Hypothalamus (tissue), 51 donors: Measurements from ENCODE around the gene AK8.

ENCODE experiments used
- DNase-seq, 51 donors: peaks; one replicate each; lab custom pipeline; 2025; lab: John Stamatoyannopoulos, UW

The AK8 gene

GRCh38 chr9:132888151-132888550 is 10.1 kb upstream of the AK8 start:
- DNase-seq, result no peak

- no peak for DNase-seq
Measured at GRCh38 chr9:132887181-132888120, 9.4 kb upstream of the AK8 start.

DNA sequence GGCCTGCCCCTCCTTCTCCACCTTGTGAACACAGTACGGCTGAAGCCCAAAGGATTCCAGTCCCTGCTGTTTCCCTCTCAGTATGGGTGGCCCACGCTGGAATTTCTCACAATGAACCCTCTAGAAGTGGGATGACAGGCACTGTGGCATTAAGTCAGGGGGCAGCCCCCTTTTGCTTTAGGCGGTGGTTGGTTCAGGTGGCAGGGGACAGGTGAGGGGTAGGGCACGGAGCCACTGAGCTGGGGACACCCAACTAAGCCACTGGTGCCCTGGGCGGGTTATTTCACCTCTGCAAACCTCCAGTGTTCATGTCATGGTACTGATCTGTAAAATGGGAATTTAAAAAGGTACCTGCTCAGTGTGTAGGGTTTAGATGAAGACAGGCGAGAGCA is 8.2 kb upstream of the AK8 start:
- DNase-seq, result no peak

DNA sequence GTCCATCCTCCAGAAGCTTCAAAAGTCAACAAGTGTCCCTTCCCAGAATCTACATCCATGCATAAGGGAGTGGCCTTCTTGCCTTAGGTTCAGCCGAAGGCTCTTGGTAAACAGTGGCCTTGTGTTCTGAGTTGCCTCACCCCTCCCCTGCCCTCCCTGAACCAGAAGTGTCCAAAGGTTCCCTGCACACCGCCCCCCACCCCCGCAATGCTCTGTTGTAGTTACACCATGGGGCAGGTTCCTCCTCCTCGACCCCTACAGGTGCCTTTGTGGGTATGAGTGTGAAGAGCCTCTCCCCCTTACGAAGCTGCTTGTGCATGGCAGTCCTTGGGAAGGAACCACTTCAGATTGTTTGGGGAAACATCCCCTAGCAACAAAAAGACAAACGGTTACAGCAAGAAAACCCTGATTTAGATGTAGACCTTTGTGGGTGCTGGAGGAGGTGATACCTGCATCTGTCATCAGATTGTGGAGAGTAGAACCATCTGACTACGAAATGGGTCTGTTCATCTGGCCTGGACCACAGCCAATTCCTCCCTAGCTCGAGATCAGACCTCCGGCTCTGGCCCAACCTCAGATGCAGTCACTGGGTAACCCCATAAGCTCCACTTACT is 7.7 kb upstream of the AK8 start:
- no peak for DNase-seq

- no peak for DNase-seq
Measured at GRCh38 chr9:132883349-132884294, 5.5 kb upstream of the AK8 start.

DNA sequence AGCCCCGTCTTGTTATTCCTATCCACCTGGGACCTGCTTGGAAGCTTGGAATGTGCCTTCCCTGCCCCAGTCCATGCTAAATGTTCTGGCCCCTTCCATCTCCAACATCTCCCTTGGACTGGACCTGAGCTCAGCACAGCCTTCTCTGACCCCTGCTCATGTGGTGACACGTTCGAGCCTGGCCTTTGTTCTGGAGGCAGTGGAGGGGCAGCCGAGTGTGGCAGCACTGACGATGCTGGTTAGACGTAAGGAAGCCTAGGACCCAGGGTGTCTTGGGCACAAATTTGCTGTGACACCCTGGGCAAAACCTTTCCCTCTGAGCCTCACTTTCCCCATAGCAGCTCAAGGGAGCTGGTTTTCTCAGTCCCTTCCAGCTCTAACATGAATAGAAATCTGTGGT is 4.5 kb upstream of the AK8 start:
- DNase-seq, result no peak

- DNase-seq, result no peak
Measured at GRCh38 chr9:132881826-132882225, 3.7 kb upstream of the AK8 start.

DNA sequence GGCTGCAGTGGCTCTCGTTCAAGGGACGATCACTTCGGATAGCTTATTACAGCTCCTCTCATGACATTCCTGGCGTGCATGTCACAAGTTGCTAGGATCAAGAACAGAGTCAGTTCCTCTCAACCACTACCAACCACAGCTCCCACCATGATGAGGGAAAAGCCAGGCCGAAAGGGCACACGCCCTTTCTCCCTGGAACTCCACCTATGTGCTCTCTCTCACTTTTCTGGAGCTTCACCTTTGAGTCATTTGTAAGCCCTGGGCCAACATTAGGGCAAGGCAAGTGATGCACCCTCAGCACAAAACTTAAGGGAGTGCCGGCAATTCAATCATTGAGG is 2.2 kb upstream of the AK8 start:
- no peak for DNase-seq

DNA sequence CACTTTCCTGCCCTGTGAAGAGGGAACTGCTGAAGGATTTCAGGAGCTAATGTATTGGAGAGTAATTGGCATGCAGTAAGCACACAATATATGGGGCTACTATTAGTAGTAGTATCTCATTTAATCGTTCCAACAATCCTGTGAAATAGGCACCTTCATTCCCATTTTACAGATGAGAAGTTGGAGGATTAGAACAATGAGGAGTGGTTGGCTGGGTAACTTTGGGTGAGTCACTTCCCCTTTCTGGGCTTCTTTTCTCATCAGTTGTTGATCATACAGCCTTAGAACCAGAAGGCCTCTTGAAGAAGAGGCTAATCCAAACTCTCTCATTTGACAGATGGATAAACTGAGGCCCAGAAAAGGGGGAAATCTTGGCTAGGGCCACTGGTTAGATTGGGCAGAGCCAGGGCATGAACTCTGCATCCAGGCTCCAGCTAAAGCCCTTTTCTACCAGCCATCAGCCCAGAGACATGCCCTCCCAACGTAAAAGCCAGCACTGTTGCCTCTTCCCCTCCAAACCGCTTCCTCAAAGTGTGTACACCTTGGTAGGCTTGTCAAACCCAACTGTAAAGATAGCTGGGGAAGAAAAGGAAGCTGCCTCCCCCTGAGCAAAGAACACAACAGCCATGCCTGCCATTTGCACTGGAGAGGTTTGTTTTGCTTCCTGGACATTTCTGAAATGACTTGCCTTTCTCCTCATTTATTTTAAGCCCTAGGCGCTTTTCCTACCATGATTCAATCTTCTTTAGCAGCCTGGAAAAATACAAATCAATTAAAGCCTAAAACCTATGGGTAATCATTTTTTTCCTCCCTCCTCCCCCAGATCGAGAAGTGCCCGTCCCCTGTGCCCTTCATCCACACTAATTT is 1.6 kb upstream of the AK8 start:
- no peak for DNase-seq

DNA sequence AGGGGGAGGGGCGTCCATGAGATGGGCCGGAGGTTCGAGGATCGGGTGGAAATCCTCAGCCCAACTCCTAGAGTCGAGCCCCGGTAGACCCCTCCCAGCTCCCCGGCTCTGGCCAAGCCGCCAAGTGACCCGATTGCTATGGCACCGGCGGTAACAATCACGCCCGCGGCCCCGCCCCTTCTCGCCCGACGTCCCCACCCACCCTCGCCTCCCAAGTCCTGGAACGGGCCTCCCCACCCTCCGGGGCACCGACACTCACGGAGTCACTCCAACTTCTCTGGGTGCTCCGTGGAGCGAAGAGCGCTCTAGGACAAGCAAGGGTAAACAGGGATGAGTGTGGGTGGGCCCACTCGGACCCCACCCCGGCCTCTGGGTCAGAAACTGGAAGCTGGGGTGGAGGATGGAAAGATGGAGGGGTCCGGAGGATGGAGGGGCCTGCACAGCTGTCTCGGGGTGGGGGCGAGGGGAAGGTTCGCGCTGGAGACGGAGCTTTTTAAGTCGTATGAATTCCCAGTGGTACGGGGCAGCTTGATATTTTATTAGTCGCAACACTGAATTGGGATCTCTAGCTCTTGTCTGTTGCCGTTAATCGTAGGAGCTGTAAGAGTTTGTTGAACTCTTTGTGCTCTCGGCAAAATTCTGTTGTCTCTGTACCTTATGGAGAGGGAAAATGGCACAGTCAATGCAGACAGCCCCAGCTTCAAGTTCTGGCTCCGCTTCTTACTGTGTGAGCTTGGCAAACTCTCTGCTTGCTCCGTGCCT is 792 bp upstream of the AK8 start, which contains the start of gene SPACA9:
SPACA9 (plus strand) TSS at position 204 of the 762 bp plus-strand sequence. CDS start 5,050 bp downstream, outside the sequence.
- peak in 45 of 51 donors; percentile 17 to 78 (median 46) for DNase-seq

DNA sequence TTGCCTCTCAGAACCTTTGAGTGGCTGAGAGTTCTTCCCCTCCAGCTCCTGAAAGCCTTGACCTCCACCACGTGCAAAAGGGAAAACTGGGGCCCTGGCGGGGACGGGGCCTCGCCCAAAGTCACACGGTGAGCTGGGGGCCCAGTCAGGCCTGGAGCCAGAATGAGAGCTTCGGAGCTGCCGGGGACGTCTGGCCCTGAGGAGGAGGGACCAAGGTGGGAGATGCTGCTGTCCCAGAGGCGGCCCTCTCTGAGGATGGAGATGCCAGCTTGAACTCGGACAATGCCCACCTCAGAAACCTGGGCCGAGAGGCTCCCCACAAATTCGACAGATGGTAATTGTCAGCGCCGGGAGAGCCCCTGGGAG is 643 bp downstream of the AK8 start:
- no peak for DNase-seq

DNA sequence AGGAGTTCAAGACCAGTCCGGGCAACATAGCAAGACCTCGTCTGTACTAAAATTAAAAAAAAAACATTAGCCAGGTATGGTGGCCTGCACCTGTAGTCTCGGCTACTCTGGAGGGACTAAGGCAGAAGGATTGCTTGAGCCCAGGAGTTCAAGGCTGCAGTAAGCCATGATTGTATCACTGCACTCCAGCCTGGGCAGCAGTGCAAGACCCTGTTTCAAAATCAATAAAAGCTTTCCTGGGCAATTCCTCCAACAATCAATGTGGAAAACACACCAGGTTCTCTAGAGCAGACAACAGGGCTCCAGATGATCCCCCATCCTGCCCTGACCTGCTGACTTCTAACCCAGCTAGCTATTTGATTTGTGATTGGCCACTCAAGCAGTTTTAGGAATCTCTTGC is 1.2 kb downstream of the AK8 start:
- DNase-seq, result no peak

DNA sequence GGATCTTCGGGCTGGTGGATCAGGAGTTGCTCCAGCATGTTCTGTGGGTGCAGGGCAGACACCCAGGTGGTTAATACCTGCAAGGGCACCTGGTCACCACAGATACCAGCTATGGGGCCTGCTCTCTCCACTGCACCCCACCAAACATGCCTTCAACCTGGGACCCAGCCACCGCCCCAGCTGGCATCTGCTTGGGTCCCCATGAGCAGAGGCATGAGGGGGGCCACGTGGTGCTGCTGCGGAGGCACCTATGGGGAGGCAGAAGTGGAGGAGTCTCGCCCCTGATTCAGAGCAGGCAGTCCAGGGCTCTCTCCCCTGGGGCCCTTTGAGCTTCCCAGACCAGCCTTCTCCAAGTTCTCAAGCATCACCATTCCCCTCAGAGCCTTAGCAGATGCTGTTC is 2.9 kb downstream of the AK8 start:
- DNase-seq, result no peak

- no peak for DNase-seq
Measured at GRCh38 chr9:132873403-132873802, 4.7 kb downstream of the AK8 start.

DNA sequence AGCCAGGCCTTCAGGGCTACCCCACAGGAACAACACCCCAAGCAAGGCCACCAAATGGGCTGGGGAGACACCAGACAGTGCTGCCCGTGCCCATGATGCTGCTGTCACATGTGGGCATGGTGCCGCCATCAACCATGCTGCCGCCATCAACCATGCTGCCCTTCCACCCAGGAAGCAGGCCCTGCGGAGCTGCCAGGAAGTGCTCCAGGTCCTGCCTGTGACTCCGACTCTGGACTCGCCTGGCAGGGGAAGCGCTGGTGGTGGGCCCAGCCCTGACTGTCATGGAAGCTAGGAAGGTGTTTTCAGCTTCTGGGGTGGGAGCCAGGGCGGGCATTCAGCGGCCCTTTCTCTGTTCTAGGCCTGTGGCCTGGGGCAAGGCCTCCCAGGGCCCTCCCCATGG is 8.8 kb downstream of the AK8 start:
- DNase-seq, result no peak

DNA sequence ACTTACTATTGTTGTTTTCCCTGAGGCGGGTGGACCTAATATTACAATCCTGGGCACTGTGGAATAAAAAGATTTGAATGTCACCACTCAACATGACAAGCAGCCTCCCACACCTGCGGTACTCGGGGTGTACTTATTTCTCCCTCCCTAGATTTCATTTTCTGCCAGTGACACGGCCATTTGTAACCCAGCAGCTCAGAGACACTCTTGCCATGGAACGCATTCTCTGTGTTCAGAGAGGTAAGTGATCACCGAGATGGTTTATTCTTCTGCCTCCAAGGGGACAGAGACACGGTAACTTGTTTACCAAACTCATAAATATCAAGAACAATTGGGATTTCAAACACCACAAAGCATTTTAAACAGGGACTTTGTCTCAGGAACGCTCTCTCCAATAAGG is 11.2 kb downstream of the AK8 start:
- no peak for DNase-seq

- no peak for DNase-seq
Measured at GRCh38 chr9:132864691-132865090, 13.4 kb downstream of the AK8 start.

DNA sequence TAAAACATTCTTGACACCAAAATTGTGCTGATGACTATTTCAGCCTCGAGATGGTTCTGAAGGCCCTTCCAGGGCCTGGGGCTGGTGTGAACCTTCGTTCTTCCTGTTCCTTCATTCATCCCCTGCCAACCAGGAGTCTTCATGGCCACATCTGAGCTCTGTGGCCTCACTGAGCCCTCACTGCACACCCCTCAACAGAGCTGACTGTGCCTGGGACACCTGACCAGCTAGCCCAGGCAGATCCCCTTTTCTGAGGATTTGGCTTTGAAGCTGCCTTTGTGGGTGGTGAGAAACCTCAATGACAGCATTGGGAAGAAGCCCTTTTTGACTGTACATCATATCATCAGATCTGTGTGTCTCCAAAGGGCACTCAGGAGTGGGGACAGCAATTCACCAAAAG is 13.8 kb downstream of the AK8 start:
- no peak for DNase-seq

- DNase-seq, result no peak
Measured at GRCh38 chr9:132863096-132863495, 15.0 kb downstream of the AK8 start.
